ENCODE measurements around the gene AXL.
"Not testable (repeated sequence)": the region's sequence is repeated elsewhere in the genome, so short reads cannot be mapped to it uniquely, and the experiment has no call there.

- not testable (repeated sequence) for TF ChIP-seq CTCF, POLR2A (IDR thresholded peaks at IDR 0.05)
Measured at GRCh38 chr19:41180173-41180572, 38.9 kb upstream of the AXL start.

All from right lobe of liver (tissue), 4 donors.